Esophagus muscularis mucosa (tissue), 4 donors: ENCODE measurements around the gene D2HGDH. TPM values are rescaled to one million over a fixed set of nuclear protein-coding genes. Genes with fewer than 3 reads are reported as not detected.

ENCODE experiments used
- DNase-seq: peaks from one replicate; pipeline ENCODE4 v3.0.0-alpha.2; 2017; ENCODE audit errors: extremely low spot score
- H3K27ac ChIP-seq, 4 donors: fragments of 200-600 bp; sonication (generic); replicated peaks in 1 of 4; 1 replicate in 3 of 4; 2 replicates in 1 of 4; pipeline ENCODE4 v1.5.1; 2016 to 2019; ENCODE audit warnings: mild to moderate bottlenecking in 1 of 4
- H3K27me3 ChIP-seq, 4 donors: fragments of 200-600 bp; sonication (generic); one replicate each; pipeline versions ENCODE4 v1.5.1 to v1.6.0; 2016 to 2019
- H3K36me3 ChIP-seq, 4 donors: fragments of 200-600 bp; sonication (generic); one replicate each; pipeline ENCODE4 v1.5.1; 2016 to 2019
- H3K4me1 ChIP-seq, 4 donors: fragments of 200-600 bp; sonication (generic); one replicate each; pipeline ENCODE4 v1.5.1; 2016 to 2019
- H3K4me3 ChIP-seq, 4 donors: fragments of 200-600 bp; sonication (generic); 1 replicate in 2 of 4; 2 replicates in 2 of 4; pipeline ENCODE4 v1.5.1; 2016 to 2019; ENCODE audit warnings: mild to moderate bottlenecking in 4 of 4, moderate library complexity in 1 of 4
- H3K9me3 ChIP-seq, 4 donors: fragments of 200-600 bp; sonication (generic); 1 replicate in 3 of 4; 2 replicates in 1 of 4; pipeline ENCODE4 v1.5.1; 2016 to 2019
- EP300 ChIP-seq: sonication (generic); formaldehyde crosslinking; IDR thresholded peaks from one replicate; pipeline ENCODE4 v1.6.1; 2017; ENCODE audit warnings: antibody characterized with exemption
- POLR2A ChIP-seq: fragments of 450-650 bp; IDR thresholded peaks from one replicate; pipeline ENCODE4 v1.6.1; 2017; ENCODE audit warnings: antibody characterized with exemption, moderate library complexity, mild to moderate bottlenecking, low read depth
- POLR2AphosphoS5 ChIP-seq, 2 donors: sonication (generic); formaldehyde crosslinking; IDR thresholded peaks; one replicate each; pipeline ENCODE4 v1.6.1; 2017; ENCODE audit warnings: antibody characterized with exemption in 2 of 2
- WGBS: methylation state at CpG from one replicate; pipeline ENCODE4 v1.1.5; 2018; 5-methylcytosine and 5-hydroxymethylcytosine counted together
- intact Hi-C: fragments of 100-400 bp; cut with DNase I; formaldehyde crosslinking; loops from one replicate; pipeline ENCODE4 v1.15.1; 2023
- total RNA-seq, 4 donors: library from RNA; depleted of rRNA; stranded (reverse); fragments of >200 nt; gene quantifications; one replicate each; pipeline versions ENCODE4 v1.1.0 to v1.2.1, GENCODE V29; 2016
- TF ChIP-seq, protein P1 (sequence below), 3 experiments: fragments of 200-600 bp in 2 of 3; fragments of 450-650 bp in 1 of 3; sonication (generic) in 2 of 3; IDR thresholded peaks; one replicate each; pipeline ENCODE4 v1.5.1; 2017 to 2019; ENCODE audit warnings: antibody characterized with exemption in 3 of 3, mild to moderate bottlenecking in 2 of 3, moderate library complexity in 1 of 3

Gene D2HGDH
- total RNA-seq, 4 donors from 2014 or later: 10.9 to 16.3 (median 11.9) TPM

GRCh38 chr2:241722896-241723454 is 11.5 kb upstream of the D2HGDH start:
- peaks cover 39 to 90% (median 67%) of the 10 kb centered on the region in 4 donors for H3K36me3 ChIP-seq
- intact Hi-C loops: no loop called here
- TF ChIP-seq EP300 (no peak), POLR2A (no peak), POLR2AphosphoS5 (IDR thresholded peaks at IDR 0.05) (no peak)
- TF ChIP-seq, protein P1, sequence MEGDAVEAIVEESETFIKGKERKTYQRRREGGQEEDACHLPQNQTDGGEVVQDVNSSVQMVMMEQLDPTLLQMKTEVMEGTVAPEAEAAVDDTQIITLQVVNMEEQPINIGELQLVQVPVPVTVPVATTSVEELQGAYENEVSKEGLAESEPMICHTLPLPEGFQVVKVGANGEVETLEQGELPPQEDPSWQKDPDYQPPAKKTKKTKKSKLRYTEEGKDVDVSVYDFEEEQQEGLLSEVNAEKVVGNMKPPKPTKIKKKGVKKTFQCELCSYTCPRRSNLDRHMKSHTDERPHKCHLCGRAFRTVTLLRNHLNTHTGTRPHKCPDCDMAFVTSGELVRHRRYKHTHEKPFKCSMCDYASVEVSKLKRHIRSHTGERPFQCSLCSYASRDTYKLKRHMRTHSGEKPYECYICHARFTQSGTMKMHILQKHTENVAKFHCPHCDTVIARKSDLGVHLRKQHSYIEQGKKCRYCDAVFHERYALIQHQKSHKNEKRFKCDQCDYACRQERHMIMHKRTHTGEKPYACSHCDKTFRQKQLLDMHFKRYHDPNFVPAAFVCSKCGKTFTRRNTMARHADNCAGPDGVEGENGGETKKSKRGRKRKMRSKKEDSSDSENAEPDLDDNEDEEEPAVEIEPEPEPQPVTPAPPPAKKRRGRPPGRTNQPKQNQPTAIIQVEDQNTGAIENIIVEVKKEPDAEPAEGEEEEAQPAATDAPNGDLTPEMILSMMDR (IDR thresholded peaks at IDR 0.05): no peak
- no peak for DNase-seq
- H3K4me1 ChIP-seq: no peaks in the 10 kb centered on the region
- H3K9me3 ChIP-seq: no peaks in the 10 kb centered on the region
- no peaks in the 10 kb centered on the region for H3K27me3 ChIP-seq
- no peak overlapping the region for H3K4me3 ChIP-seq
- no peak overlapping the region for H3K27ac ChIP-seq
- 99% methylated on average over 10 of the region's 21 CpGs for WGBS

DNA sequence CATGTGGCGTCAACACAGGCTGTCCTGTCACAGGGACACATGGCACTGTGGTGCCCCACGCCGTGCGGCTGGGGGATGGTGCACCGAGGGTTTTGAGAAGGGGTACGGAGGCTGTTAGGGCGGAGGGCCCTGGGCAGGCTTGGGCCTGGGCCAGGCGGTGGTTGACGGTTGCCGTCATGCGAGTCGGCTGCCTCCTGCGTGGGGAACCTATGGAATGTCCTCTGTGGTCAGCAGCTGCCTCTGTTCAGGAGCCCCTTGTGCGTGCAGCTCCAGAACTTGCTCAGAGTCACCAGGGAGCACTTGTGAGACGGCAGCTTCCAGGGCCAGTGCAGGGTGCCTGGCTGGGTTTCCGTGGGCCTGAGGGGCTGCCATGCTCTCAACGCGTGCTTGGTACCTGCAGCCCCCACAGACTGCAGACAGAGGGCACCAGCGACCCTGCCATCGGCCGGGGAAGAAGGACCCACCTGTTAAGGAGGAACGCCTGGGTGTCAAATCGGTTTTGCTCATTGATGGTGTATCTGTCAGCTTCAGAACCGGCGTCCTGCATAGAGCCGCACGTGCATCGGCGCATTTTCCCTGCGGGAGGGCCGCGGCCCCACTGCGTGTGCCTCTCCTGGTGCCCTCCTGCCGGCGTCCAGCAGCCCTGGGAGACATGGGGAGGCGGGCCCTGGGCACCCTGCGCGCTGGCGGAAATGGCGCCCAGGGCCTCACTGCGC is 10.0 kb upstream of the D2HGDH start:
- Histone ChIP-seq H3K27ac (no peak overlapping the region), H3K36me3 (peaks cover 31 to 84% (median 58%) of the 10 kb centered on the region in 4 donors), H3K9me3 (no peaks in the 10 kb centered on the region), H3K27me3 (no peaks in the 10 kb centered on the region), H3K4me3 (no peak overlapping the region), H3K4me1 (no peaks in the 10 kb centered on the region)
- intact Hi-C loops: no loop called here
- no peak for DNase-seq
- TF ChIP-seq, protein P1 (IDR thresholded peaks at IDR 0.05): peak in 2 of 3 experiments; percentile 11 to 33
- TF ChIP-seq POLR2A: no peak
- 91% methylated on average over 40 of the region's 41 CpGs for WGBS

DNA sequence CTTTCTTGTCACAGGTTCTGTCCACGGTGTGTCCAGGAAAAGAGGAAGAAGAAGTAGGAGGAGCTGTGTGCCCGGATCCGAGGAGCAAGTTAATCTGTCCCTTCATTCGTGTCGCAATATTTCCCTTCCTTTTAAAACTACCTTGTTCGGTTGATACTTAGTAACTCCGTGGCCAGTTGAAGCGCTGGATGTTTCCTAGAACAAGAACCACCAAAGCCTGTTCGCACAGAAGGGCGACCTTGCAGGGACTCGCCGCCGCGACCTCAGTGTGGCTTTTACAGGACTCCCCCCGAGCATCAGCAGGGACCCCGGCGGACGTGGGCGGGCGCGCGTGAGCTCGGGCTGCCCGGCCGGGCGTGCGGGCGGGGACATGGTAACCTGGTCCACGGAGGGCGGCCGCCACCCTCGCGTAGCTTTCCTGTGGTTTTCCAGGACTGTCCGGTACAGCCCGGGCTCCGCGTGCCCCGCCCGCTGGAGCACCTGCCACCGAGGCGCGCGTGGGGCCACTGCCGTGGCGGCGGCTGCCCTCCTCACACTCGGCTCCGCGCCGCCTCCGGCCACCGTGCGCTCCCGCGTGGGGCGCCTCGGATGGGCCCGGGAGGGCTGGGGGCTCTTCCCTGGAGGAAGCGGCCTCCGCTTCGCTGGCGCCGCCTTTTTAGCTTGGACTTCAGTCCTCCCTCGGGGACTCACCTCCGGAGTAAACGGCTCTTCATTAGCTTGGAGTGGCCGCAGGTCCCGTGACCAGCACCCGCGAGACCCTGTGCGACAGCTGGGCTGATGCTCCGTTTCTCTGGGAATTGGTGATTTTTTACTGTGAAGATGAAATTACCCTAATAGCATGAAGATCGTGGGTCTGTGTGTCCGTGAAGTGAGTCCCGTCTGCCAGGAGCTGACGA is 9.2 kb upstream of the D2HGDH start:
- intact Hi-C loops: no loop called here
- Histone ChIP-seq H3K4me1 (no peaks in the 10 kb centered on the region), H3K36me3 (peaks cover 23 to 76% (median 50%) of the 10 kb centered on the region in 4 donors), H3K9me3 (no peaks in the 10 kb centered on the region), H3K27me3 (no peaks in the 10 kb centered on the region), H3K27ac (no peak overlapping the region), H3K4me3 (no peak overlapping the region)
- DNase-seq: no peak
- 93% methylated on average over 42 of the region's 76 CpGs for WGBS
- TF ChIP-seq POLR2AphosphoS5 (IDR thresholded peaks at IDR 0.05) (no peak), EP300 (no peak), POLR2A (no peak)
- TF ChIP-seq, protein P1 (IDR thresholded peaks at IDR 0.05): no peak

GRCh38 chr2:241726459-241726858 is 8.0 kb upstream of the D2HGDH start:
- intact Hi-C loops: no loop called here
- Histone ChIP-seq H3K9me3 (no peaks in the 10 kb centered on the region), H3K27me3 (no peaks in the 10 kb centered on the region), H3K36me3 (peaks cover 11 to 64% (median 37%) of the 10 kb centered on the region in 4 donors), H3K4me3 (no peak overlapping the region), H3K27ac (no peak overlapping the region), H3K4me1 (no peaks in the 10 kb centered on the region)
- TF ChIP-seq, protein P1 (IDR thresholded peaks at IDR 0.05): no peak
- TF ChIP-seq EP300 (no peak), POLR2A (no peak), POLR2AphosphoS5 (IDR thresholded peaks at IDR 0.05) (no peak)
- DNase-seq: no peak
- 91% methylated on average over 16 of the region's 16 CpGs for WGBS
